Activated CD4-positive, CD25-positive, alpha-beta regulatory T cell (primary cell): ENCODE measurements around the gene DNPEP.
"Not testable (repeated sequence)": the region's sequence is repeated elsewhere in the genome, so short reads cannot be mapped to it uniquely, and the experiment has no call there.

Experiments
- DNase-seq, 4 experiments: peaks; one replicate each; lab custom pipeline; 2025; lab: John Stamatoyannopoulos, UW

Gene DNPEP

DNA sequence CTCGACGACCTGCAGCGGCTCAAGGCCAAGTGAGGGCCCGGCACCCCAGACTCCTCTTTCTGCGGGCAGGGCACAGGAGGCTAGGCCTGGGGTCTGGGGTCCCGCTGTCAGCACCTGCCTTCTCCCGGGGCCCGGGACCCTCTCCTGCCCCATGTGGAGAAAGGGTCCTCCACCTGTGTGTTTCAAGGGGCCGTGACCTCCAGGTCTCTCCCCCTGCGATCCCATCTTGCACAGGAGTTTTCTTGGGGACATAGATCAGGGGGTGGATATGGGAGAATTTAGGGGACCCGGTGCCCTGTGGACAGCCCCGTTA is 31.3 kb upstream of the DNPEP start:
- no peak for DNase-seq

- no peak for DNase-seq
Measured at GRCh38 chr2:219418155-219419011, 30.7 kb upstream of the DNPEP start, which contains the start of gene DES. TSS of gene DES (plus strand) at chr2:219418377. CDS start at chr2:219418463, 86 bp downstream.

- DNase-seq = no peak
Measured at GRCh38 chr2:219417374-219417773, 29.7 kb upstream of the DNPEP start.

DNA sequence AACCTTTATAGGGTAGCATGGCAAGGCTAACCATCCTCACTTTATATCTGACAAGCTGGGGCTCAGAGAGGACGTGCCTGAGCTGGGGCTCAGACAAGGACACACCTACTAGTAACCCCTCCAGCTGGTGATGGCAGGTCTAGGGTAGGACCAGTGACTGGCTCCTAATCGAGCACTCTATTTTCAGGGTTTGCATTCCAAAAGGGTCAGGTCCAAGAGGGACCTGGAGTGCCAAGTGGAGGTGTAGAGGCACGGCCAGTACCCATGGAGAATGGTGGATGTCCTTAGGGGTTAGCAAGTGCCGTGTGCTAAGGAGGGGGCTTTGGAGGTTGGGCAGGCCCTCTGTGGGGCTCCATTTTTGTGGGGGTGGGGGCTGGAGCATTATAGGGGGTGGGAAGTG is 29.2 kb upstream of the DNPEP start:
- no peak for DNase-seq

DNA sequence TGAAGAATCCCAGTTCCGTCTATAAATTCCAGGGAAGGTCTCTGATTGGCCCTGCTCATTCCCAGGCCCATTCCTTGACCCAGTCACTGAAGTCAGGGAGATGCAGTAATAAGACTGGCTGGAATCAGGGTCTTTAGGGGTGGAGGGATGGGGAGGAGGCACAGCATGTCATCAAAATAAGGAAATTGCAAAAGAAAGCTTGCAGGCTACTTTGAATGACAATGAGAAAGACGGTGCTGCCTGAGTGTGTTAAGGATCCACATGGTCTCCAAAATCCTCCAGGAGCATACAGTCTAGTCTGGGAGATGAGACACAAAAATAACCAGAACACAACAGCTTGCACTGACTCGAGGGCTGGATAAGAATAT is 28.5 kb upstream of the DNPEP start:
- DNase-seq = no peak

- no peak for DNase-seq
Measured at GRCh38 chr2:219415580-219416234, 28.0 kb upstream of the DNPEP start.

- no peak for DNase-seq
Measured at GRCh38 chr2:219414857-219415256, 27.1 kb upstream of the DNPEP start.

DNA sequence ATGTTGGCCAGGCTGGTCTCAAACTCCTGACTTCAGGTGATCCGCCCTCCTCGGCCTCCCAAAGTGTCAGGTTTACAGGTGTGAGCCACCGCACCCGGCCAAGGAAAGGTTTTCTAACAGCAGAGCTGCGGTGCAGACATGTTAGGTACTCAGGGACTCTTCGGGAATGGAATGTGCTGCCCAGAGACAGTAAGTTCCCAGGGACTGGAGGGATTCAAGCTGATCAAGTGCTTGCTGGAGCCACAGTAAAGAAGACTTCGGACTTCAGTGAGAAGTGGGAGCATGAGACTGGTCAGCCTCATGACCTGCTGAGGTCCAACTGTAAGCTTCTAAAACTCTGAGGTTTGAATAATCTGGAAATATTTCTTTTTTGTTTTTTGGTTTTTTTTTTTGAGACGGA is 22.7 kb upstream of the DNPEP start:
- no peak for DNase-seq

DNA sequence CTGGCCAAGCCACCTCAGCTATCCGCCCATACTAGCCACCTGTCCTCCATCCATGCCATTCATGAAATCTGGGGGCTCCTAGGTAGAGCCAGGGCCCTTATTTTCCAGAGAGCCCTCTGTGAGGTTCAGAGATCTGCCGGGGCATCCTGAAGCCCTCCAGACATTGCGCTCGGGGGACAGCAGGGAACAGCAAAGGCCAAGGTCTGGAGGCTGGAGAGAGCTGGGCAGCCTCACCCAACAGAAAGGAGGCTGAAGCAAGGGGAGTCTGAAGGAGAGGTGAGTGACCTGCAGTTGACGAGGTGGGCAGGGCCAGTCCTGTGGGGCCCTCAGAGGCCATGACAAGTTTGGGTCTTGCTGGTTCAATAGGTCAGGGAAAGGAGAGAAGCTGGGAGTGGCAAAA is 21.9 kb upstream of the DNPEP start:
- no peak for DNase-seq

DNA sequence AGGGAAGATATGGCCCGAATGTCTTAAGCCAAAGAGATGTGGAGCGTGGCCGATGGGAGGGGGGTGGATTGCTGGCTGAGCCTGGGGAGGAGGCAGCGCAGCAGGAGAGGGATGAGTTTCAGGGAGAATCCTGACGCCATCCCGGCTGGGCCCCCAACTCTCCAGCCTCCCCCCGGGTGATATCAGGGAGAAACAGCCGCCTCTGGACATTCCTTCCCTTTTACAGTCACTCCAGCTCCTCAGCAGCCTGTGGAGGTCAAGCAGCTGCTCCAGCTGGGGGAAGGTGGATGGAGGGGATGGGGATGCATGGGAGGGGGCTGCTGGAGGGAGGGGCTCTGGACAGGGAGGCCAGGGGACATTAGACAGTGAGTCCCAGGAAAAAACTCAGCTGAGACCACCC is 20.9 kb upstream of the DNPEP start:
- no peak for DNase-seq

GRCh38 chr2:219408204-219408603 is 20.5 kb upstream of the DNPEP start:
- DNase-seq = no peak

DNA sequence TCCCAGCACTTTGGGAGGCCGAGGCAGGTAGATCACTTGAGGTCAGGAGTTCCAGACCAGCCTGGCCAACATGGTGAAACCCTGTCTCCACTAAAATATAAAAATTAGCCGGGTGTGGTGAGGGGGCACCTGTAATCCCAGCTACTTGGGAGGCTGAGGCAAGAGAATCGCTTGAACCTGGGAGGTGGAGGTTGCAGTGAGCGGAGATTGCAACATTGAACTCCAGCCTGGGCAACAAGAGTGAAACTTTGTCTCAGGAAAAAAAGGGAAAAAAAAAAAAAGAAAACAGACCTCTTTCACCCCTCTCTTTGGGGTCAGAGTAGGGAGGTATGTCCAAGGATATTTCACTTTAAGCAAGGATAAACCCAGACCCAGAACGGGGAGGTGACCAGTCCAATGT is 19.6 kb upstream of the DNPEP start:
- not testable (repeated sequence) for DNase-seq

- DNase-seq = no peak
Measured at GRCh38 chr2:219406861-219407230, 19.1 kb upstream of the DNPEP start.

GRCh38 chr2:219405958-219406860 is 18.5 kb upstream of the DNPEP start:
- no peak for DNase-seq

- no peak for DNase-seq
Measured at GRCh38 chr2:219405451-219405850, 17.7 kb upstream of the DNPEP start.

- no peak for DNase-seq
Measured at GRCh38 chr2:219404954-219405353, 17.2 kb upstream of the DNPEP start.

DNA sequence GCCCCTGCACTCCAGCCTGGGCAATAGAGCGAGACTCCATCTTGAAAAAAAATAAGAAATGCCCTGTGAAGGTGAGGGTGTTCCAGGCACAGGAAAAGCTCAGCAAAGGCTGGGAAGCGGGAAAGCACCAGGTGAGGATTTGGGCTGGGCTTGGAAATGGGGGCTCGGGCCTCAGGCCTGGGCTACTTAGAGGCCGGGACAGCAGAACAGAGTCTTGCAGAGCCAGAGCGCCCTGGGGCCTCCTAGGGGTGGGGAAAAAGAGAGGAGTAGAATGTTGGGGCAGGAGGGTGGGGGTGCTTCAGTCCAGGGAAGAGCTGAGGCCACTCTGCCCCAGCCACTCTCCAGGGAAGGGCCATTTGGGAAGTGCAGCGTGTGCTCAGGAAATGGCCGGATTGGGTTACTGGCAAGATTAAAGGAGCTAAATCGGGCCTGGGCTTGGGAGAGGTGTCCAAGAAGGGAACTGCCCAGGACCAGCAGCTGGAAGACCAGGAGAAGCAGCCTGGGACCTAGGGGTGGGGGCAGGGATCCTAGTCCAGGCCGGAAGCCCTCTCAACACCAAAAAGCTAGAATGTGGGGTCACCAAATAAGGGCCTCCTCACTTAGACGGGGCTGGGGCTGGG is 16.7 kb upstream of the DNPEP start:
- no peak for DNase-seq

GRCh38 chr2:219403861-219404260 is 16.1 kb upstream of the DNPEP start:
- no peak for DNase-seq

DNA sequence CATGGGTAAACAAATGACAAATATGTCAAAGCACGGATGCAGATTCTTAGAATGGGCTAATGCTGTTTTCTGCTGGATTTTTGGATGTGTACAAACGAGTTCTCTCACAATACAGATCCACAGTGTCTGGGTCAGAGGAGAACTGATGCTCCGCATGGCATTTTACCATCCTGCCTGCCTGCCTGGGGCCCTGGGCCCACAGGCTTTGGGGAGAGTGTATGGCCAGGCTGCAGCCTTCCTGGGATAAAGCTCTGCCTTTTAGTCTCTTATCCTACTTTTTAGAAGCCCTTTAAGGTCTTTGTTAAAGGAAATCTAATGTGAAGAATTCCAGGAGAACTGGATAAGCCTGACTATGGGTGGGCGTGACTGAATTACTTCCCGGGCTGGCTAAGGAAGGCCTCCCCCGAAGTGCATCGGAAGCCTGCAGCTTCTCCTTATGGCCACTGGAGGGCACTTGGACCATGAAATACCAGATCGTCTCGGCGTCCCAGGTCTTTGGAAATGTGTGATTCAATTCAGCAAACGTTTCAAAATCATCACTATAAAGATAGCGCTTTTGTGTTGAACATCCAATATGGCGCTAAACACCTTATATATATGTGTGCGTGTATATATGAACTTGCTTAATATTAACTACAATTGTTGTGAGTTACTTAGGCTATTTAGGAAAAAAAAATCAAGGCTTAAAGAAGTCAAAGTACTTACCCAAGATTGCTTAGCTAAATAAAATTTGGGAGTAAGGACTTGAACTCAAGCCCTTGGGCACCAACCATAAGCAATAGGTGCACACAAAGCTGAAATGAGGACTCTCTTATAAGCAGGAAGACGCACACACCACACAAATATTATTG is 15.2 kb upstream of the DNPEP start:
- DNase-seq = peak in 1 of 4 experiments; percentile 15

- DNase-seq = no peak
Measured at GRCh38 chr2:219401606-219402005, 13.9 kb upstream of the DNPEP start.

GRCh38 chr2:219400562-219400961 is 12.8 kb upstream of the DNPEP start:
- no peak for DNase-seq
